GM12801 (cell line): ENCODE measurements around the gene TMEM86A.

Experiments used
- CTCF ChIP-seq: IDR thresholded peaks from one replicate; pipeline ENCODE4 v1.5.1; 2011; ENCODE audit warnings: control low read depth; ENCODE audit not compliant: insufficient read length; ENCODE audit errors: extremely low read depth

TMEM86A gene

GRCh38 chr11:18713646-18714442 lies 15.3 kb downstream of the TMEM86A start:
- TF ChIP-seq CTCF = no peak

GRCh38 chr11:18714443-18714780 lies 15.8 kb downstream of the TMEM86A start:
- TF ChIP-seq CTCF = no peak

GRCh38 chr11:18715476-18715875 lies 16.9 kb downstream of the TMEM86A start:
- no peak for TF ChIP-seq CTCF

GRCh38 chr11:18720091-18720807 lies 21.7 kb downstream of the TMEM86A start:
- TF ChIP-seq CTCF = no peak

- TF ChIP-seq CTCF = no peak
These were observed 22.4 kb downstream of the TMEM86A start for GRCh38 chr11:18720808-18721560.

- TF ChIP-seq CTCF = peak; percentile 14
These were observed 23.1 kb downstream of the TMEM86A start for GRCh38 chr11:18721561-18722292.

- no peak for TF ChIP-seq CTCF
These were observed 23.7 kb downstream of the TMEM86A start for GRCh38 chr11:18722293-18722637.
